Muscle of leg (tissue), 11 donors: ENCODE data around the gene CDKL1. TPM values are rescaled to one million over a fixed set of nuclear protein-coding genes. Genes with fewer than 3 reads are reported as not detected.

ENCODE experiments used
- DNase-seq: peaks from one replicate; pipeline ENCODE4 v3.0.0; 2013
- H3K27ac ChIP-seq: one replicate; pipeline ENCODE4 v1.5.1; 2013; ENCODE audit warnings: mild to moderate bottlenecking, low read length, control low read depth
- H3K27me3 ChIP-seq: one replicate; pipeline ENCODE4 v1.6.1; 2013; ENCODE audit warnings: low read length; ENCODE audit not compliant: control insufficient read depth, insufficient read depth
- H3K36me3 ChIP-seq: one replicate; pipeline ENCODE4 v1.6.1; 2013; ENCODE audit warnings: low read length; ENCODE audit not compliant: control insufficient read depth, insufficient read depth
- H3K4me1 ChIP-seq: one replicate; pipeline ENCODE4 v1.6.1; 2013; ENCODE audit warnings: low read length; ENCODE audit not compliant: control insufficient read depth, insufficient read depth
- H3K4me3 ChIP-seq: one replicate; pipeline ENCODE4 v1.5.1; 2013; ENCODE audit warnings: low read length, control low read depth
- H3K9me3 ChIP-seq: replicated peaks from 2 replicates; pipeline ENCODE4 v1.6.1; 2013; ENCODE audit warnings: low read depth, low read length; ENCODE audit not compliant: control insufficient read depth
- WGBS: methylation state at CpG from one replicate; pipeline ENCODE4 v1.1.5; 2013; ENCODE audit warnings: missing lambda C conversion rate; ENCODE audit not compliant: insufficient coverage; 5-methylcytosine and 5-hydroxymethylcytosine counted together
- polyA plus RNA-seq, 8 donors: library from polyadenylated mRNA; unstranded; fragments of 120-200 nt; gene quantifications; one replicate each; pipeline versions ENCODE4 v1.2.1 to v1.2.3, GENCODE V29; 2013; ENCODE audit warnings: inconsistent platforms in 1 of 8, low replicate concordance in 1 of 8; ENCODE audit not compliant: insufficient read length in 8 of 8, insufficient read depth in 1 of 8
- total RNA-seq: library from RNA; stranded (reverse); fragments of 120-200 nt; gene quantifications from one replicate; pipeline ENCODE4 v1.2.4, GENCODE V29; 2013

CDKL1 gene
- total and polyA plus RNA-seq, 9 donors = 3.7 to 7.6 (median 4.8) TPM

GRCh38 chr14:50290306-50290705 is 106.4 kb downstream of the CDKL1 start:
- WGBS = no CpG with 5 or more reads among the region's 5 CpGs
- no peak for DNase-seq
- no peak overlapping the region for H3K4me3 ChIP-seq
- H3K9me3 ChIP-seq = no peaks in the 10 kb centered on the region
- H3K4me1 ChIP-seq = no peaks in the 10 kb centered on the region
- H3K36me3 ChIP-seq = no peaks in the 10 kb centered on the region
- no peaks in the 10 kb centered on the region for H3K27me3 ChIP-seq
- no peak overlapping the region for H3K27ac ChIP-seq

GRCh38 chr14:50288146-50288545 is 108.5 kb downstream of the CDKL1 start:
- no peak overlapping the region for H3K4me3 ChIP-seq
- no peak for DNase-seq
- no peak overlapping the region for H3K27ac ChIP-seq
- H3K36me3 ChIP-seq = peaks cover 2% of the 10 kb centered on the region
- WGBS = no CpG with 5 or more reads among the region's 5 CpGs
- no peaks in the 10 kb centered on the region for H3K4me1 ChIP-seq
- H3K27me3 ChIP-seq = no peaks in the 10 kb centered on the region
- H3K9me3 ChIP-seq = no peaks in the 10 kb centered on the region

GRCh38 chr14:50285861-50286260 is 110.8 kb downstream of the CDKL1 start:
- H3K27ac ChIP-seq = no peak overlapping the region
- peaks cover 2% of the 10 kb centered on the region for H3K36me3 ChIP-seq
- no peak for DNase-seq
- H3K4me1 ChIP-seq = no peaks in the 10 kb centered on the region
- no peaks in the 10 kb centered on the region for H3K27me3 ChIP-seq
- no peak overlapping the region for H3K4me3 ChIP-seq
- no peaks in the 10 kb centered on the region for H3K9me3 ChIP-seq

Other genes starting within 250 kb of the CDKL1 start
- 33.2 TPM for gene SOS2, start 165.3 kb downstream of the CDKL1 start, total RNA-seq
- 10 to 100 TPM; 25.5 to 35.2 (median 31.1) TPM for gene SOS2, start 165.3 kb downstream of the CDKL1 start, polyA plus RNA-seq
- gene L2HGDH, start 84.7 kb downstream of the CDKL1 start, total RNA-seq = 7.0 TPM
- 1 to 10 TPM; 5.0 to 7.4 (median 6.1) TPM for gene L2HGDH, start 84.7 kb downstream of the CDKL1 start, polyA plus RNA-seq
- 6.7 TPM for gene DMAC2L, start 84.6 kb downstream of the CDKL1 start, total RNA-seq
- gene DMAC2L, start 84.6 kb downstream of the CDKL1 start, polyA plus RNA-seq = 10 to 100 TPM; 13.7 to 19.1 (median 15.1) TPM
- 31.6 TPM for gene MAP4K5, start 135.7 kb upstream of the CDKL1 start, total RNA-seq
- 10 to 100 TPM; 19.7 to 40.9 (median 31.5) TPM for gene MAP4K5, start 135.7 kb upstream of the CDKL1 start, polyA plus RNA-seq
- gene ATL1, start 163.3 kb upstream of the CDKL1 start, total RNA-seq = 5.6 TPM
- 1 to 10 TPM; 3.5 to 9.8 (median 6.1) TPM for gene ATL1, start 163.3 kb upstream of the CDKL1 start, polyA plus RNA-seq